Adipose tissue (tissue), 3 donors: ENCODE measurements around the gene SULT2B1. TPM values are rescaled to one million over a fixed set of nuclear protein-coding genes. Genes with fewer than 3 reads are reported as not detected.
"Not testable (repeated sequence)": the region's sequence is repeated elsewhere in the genome, so short reads cannot be mapped to it uniquely, and the experiment has no call there.

Experiments used
- H3K27ac ChIP-seq: one replicate; pipeline ENCODE4 v1.5.1; 2013; ENCODE audit warnings: low read depth, low read length
- WGBS, 3 donors: extraction: QIAGEN DNeasy Blood & Tissue Kit; methylation state at CpG; one replicate each; pipeline ENCODE4 v1.1.7; 2013; 5-methylcytosine and 5-hydroxymethylcytosine counted together
- polyA plus RNA-seq, 3 donors: library from polyadenylated mRNA; stranded (reverse); fragments of 200-250 nt; gene quantifications; one replicate each; pipeline ENCODE4 v1.2.3, GENCODE V29; 2013
- donor health status: healthy with polysubstance abuse.
- donor health status: Bipolar disorder and iron deficiency.
- donor health status: healthy.

SULT2B1 gene
- polyA plus RNA-seq, 3 donors = 0.20 to 0.90 (median 0.45) TPM

GRCh38 chr19:48553676-48554384 is 1.9 kb downstream of the SULT2B1 start:
- no peak overlapping the region for H3K27ac ChIP-seq
- 21 to 24% (median 24%) methylated on average over 16 to 18 of the region's 18 CpGs for WGBS, 3 donors

GRCh38 chr19:48554385-48555091 is 2.6 kb downstream of the SULT2B1 start:
- H3K27ac ChIP-seq = no peak overlapping the region

GRCh38 chr19:48556163-48556562 is 4.2 kb downstream of the SULT2B1 start:
- 48 to 66% (median 53%) methylated on average over 11 of the region's 11 CpGs for WGBS, 3 donors
- H3K27ac ChIP-seq = no peak overlapping the region

More at GRCh38 chr19:48554385-48555091, 2.6 kb downstream of the SULT2B1 start:
- 69 to 71% (median 69%) methylated on average over 14 to 16 of the region's 16 CpGs for WGBS, 3 donors

GRCh38 chr19:48556825-48557224 is 4.9 kb downstream of the SULT2B1 start:
- 91 to 93% (median 91%) methylated on average over 5 of the region's 5 CpGs for WGBS, 3 donors
- H3K27ac ChIP-seq = no peak overlapping the region

GRCh38 chr19:48558018-48558684 is 6.2 kb downstream of the SULT2B1 start:
- WGBS, 3 donors = 10 to 13% (median 11%) methylated on average over 27 of the region's 27 CpGs
- H3K27ac ChIP-seq = no peak overlapping the region

GRCh38 chr19:48560095-48560530 is 8.1 kb downstream of the SULT2B1 start:
- 76 to 87% (median 81%) methylated on average over 4 to 6 of the region's 6 CpGs for WGBS, 3 donors
- H3K27ac ChIP-seq = no peak overlapping the region

GRCh38 chr19:48561412-48561811 is 9.4 kb downstream of the SULT2B1 start:
- 90 to 93% (median 93%) methylated on average over 11 of the region's 11 CpGs for WGBS, 3 donors
- no peak overlapping the region for H3K27ac ChIP-seq

- no peak overlapping the region for H3K27ac ChIP-seq
- 87 to 92% (median 89%) methylated on average over 7 of the region's 7 CpGs for WGBS, 3 donors
These were observed 13.1 kb downstream of the SULT2B1 start for GRCh38 chr19:48565090-48565489.

GRCh38 chr19:48568345-48568886 is 16.4 kb downstream of the SULT2B1 start:
- no peak overlapping the region for H3K27ac ChIP-seq
- 5 to 21% (median 5%) methylated on average over 16 to 19 of the region's 19 CpGs for WGBS, 3 donors

GRCh38 chr19:48569814-48570213 is 17.8 kb downstream of the SULT2B1 start:
- 56 to 65% (median 65%) methylated on average over 11 of the region's 11 CpGs for WGBS, 3 donors
- H3K27ac ChIP-seq = no peak overlapping the region

- H3K27ac ChIP-seq = no peak overlapping the region
- WGBS, 3 donors = 53 to 79% (median 67%) methylated on average over 5 of the region's 5 CpGs
These were observed 19.6 kb downstream of the SULT2B1 start for GRCh38 chr19:48571378-48572162.

GRCh38 chr19:48573163-48573505 is 21.2 kb downstream of the SULT2B1 start:
- 71 to 94% (median 76%) methylated on average over 12 of the region's 12 CpGs for whole genome bisulfite sequencing, 3 donors
- H3K27ac ChIP-seq = no peak overlapping the region

GRCh38 chr19:48575931-48576622 is 24.1 kb downstream of the SULT2B1 start:
- WGBS, 3 donors = 77 to 82% (median 80%) methylated on average over 22 to 23 of the region's 23 CpGs
- H3K27ac ChIP-seq = no peak overlapping the region

GRCh38 chr19:48577908-48578307 is 25.9 kb downstream of the SULT2B1 start:
- WGBS, 3 donors = 87 to 95% (median 93%) methylated on average over 7 of the region's 7 CpGs
- not testable (repeated sequence) for H3K27ac ChIP-seq

- 48 to 49% (median 49%) methylated on average over 3 of the region's 3 CpGs for WGBS, 3 donors
These were observed 26.9 kb downstream of the SULT2B1 start for GRCh38 chr19:48578891-48579290.

GRCh38 chr19:48582168-48582567 is 30.2 kb downstream of the SULT2B1 start:
- WGBS, 3 donors = 62 to 72% (median 65%) methylated on average over 2 of the region's 2 CpGs
- no peak overlapping the region for H3K27ac ChIP-seq

More at GRCh38 chr19:48578891-48579290, 26.9 kb downstream of the SULT2B1 start:
- no peak overlapping the region for H3K27ac ChIP-seq

- no peak overlapping the region for H3K27ac ChIP-seq
- WGBS, 3 donors = 86 to 94% (median 94%) methylated on average over 3 of the region's 3 CpGs
These were observed 35.4 kb downstream of the SULT2B1 start for GRCh38 chr19:48587387-48587786.
